Karpas-422 (cell line): ENCODE measurements around the gene HDAC9. TPM values are rescaled to one million over a fixed set of nuclear protein-coding genes. Genes with fewer than 3 reads are reported as not detected.
A peak's percentile ranks its signal among the peaks of the same experiment; 100 is the strongest.

Experiments
- DNase-seq: peaks from one replicate; pipeline ENCODE4 v3.0.0-alpha.2; 2015
- H2AFZ ChIP-seq: fragments of 200-600 bp; sonication (generic); 2 replicates; pipeline ENCODE4 v1.6.1; 2014; ENCODE audit warnings: antibody characterized with exemption, low read length, mixed read lengths
- H3K27ac ChIP-seq: fragments of 200-600 bp; sonication (generic); 2 replicates; pipeline ENCODE4 v1.5.1; 2014; ENCODE audit warnings: mild to moderate bottlenecking, low read length, moderate library complexity
- H3K27me3 ChIP-seq: fragments of 200-600 bp; sonication (generic); 2 replicates; pipeline ENCODE4 v1.6.1; 2014; ENCODE audit warnings: low read length, mixed read lengths
- H3K36me3 ChIP-seq: fragments of 200-600 bp; sonication (generic); 2 replicates; pipeline ENCODE4 v1.6.1; 2014; ENCODE audit warnings: low read length, mixed read lengths; ENCODE audit not compliant: insufficient read depth
- H3K4me1 ChIP-seq: fragments of 200-600 bp; sonication (generic); 2 replicates; pipeline ENCODE4 v1.6.1; 2014; ENCODE audit warnings: mild to moderate bottlenecking, low read length, mixed read lengths
- H3K4me2 ChIP-seq: fragments of 200-600 bp; sonication (generic); 2 replicates; pipeline ENCODE4 v1.6.1; 2014; ENCODE audit warnings: low read length, low read depth, mild to moderate bottlenecking; ENCODE audit not compliant: poor library complexity, severe bottlenecking
- H3K4me3 ChIP-seq: fragments of 200-600 bp; sonication (generic); 2 replicates; pipeline ENCODE4 v1.5.1; 2014; ENCODE audit warnings: mild to moderate bottlenecking, antibody characterized with exemption, low read length, mixed read lengths
- H3K79me2 ChIP-seq: fragments of 200-600 bp; sonication (generic); 2 replicates; pipeline ENCODE4 v1.6.1; 2014; ENCODE audit warnings: mild to moderate bottlenecking, low read length, mixed read lengths
- H3K9ac ChIP-seq: fragments of 200-600 bp; sonication (generic); 2 replicates; pipeline ENCODE4 v1.6.0; 2014; ENCODE audit warnings: low read length
- H3K9me2 ChIP-seq: fragments of 200-600 bp; sonication (generic), shearing (Covaris generic); replicated peaks from 2 replicates; pipeline ENCODE4 v1.6.0; 2014; ENCODE audit warnings: mild to moderate bottlenecking, low read length, moderate library complexity; ENCODE audit not compliant: insufficient read depth
- H3K9me3 ChIP-seq: fragments of 300-700, 200-600 bp; sonication (generic); 2 replicates; pipeline ENCODE4 v1.6.1; 2014; ENCODE audit warnings: low read length, mixed read lengths
- H4K20me1 ChIP-seq: fragments of 200-600 bp; sonication (generic); 2 replicates; pipeline ENCODE4 v1.6.1; 2014; ENCODE audit warnings: mild to moderate bottlenecking, antibody characterized with exemption, low read length, low read depth; ENCODE audit not compliant: insufficient read depth
- total RNA-seq: library from RNA; depleted of rRNA; stranded (reverse); fragments of >200 nt; shearing (Covaris generic); gene quantifications from 2 replicates; pipeline ENCODE4 v1.2.3, GENCODE V29; 2014; ENCODE audit warnings: low replicate concordance

The HDAC9 gene
- total RNA-seq, 1 experiment from 2014 or later = 5.2 TPM

DNA sequence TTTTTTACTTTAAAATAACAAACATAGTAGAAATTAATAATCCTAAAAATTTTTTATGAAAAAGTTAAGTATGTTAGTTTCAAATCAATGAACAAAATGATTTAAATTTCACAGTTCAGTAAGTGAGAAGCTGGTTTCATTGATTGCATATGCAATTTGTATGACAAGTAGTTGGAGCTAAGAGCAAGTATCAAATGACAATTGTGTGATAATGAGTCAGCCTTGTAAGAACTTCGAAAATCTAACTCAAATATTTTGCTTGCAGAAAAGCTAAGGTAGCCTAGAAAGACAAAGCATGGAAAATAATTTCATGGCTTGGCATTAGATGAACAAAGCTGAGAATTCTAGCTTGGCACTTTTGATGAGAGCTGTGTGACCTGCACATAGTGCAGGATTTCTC, 111.5 kb downstream of the HDAC9 start:
- H3K4me1 ChIP-seq = peaks cover 7% of the 10 kb centered on the region; the same call in 1 of the 2 replicates
- no peak overlapping the region for H3K9ac ChIP-seq
- H3K4me2 ChIP-seq = no peak overlapping the region
- peaks cover 6% of the 10 kb centered on the region; the same call in 1 of the 2 replicates for H3K9me3 ChIP-seq
- DNase-seq = no peak
- no peak overlapping the region for H3K27ac ChIP-seq
- H3K79me2 ChIP-seq = no peaks in the 10 kb centered on the region
- H3K27me3 ChIP-seq = no peaks in the 10 kb centered on the region
- no peak overlapping the region for H3K4me3 ChIP-seq
- H4K20me1 ChIP-seq = no peaks in the 10 kb centered on the region
- H3K9me2 ChIP-seq = no peaks in the 10 kb centered on the region
- H2AFZ ChIP-seq = no peak overlapping the region
- H3K36me3 ChIP-seq = no peaks in the 10 kb centered on the region

DNA sequence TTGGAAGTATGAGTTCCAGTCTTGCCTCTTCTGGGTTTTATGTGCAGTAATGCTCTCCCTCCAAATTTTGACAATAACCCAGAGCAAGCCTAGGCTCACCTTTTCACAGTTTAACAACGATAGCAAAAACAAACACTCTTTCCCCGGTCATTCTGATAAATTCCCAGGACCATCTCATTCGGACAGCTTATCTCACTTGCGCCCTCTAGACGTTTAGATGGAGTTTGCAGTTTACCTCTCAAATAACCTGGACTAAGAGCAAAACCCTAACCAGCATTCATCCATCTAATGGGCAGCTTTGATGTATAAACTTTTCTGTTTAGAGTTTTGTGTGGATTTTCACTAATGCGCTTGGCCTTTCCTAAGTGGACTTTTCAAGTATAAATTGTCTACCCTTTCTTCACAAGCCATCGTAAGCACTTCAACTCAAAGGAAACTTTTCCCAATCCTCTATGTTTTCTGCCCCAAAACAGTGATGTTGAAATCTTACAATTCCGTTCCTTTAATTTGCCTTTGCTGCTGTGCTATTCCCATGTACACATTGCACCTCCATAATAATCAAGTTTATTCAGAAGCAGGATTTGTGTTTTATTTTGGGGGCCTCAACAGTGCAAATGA, 114.9 kb downstream of the HDAC9 start:
- Histone ChIP-seq H3K9me2 (no peaks in the 10 kb centered on the region), H4K20me1 (no peaks in the 10 kb centered on the region), H3K4me1 (peaks cover 7% of the 10 kb centered on the region; the same call in 1 of the 2 replicates), H3K4me2 (no peak overlapping the region), H3K36me3 (no peaks in the 10 kb centered on the region), H3K9ac (no peak overlapping the region), H3K9me3 (no peaks in the 10 kb centered on the region; the same call in 1 of the 2 replicates), H3K27me3 (no peaks in the 10 kb centered on the region), H2AFZ (peak overlapping the region; percentile 59; the same call in 1 of the 2 replicates), H3K27ac (no peak overlapping the region), H3K79me2 (no peaks in the 10 kb centered on the region), H3K4me3 (no peak overlapping the region)
- DNase-seq = peak; percentile 76

- Histone ChIP-seq H3K4me2 (no peak overlapping the region), H4K20me1 (no peaks in the 10 kb centered on the region), H3K9ac (no peak overlapping the region), H3K4me1 (peaks cover 16% of the 10 kb centered on the region), H3K9me3 (no peaks in the 10 kb centered on the region), H2AFZ (no peak overlapping the region), H3K27me3 (no peaks in the 10 kb centered on the region), H3K27ac (no peak overlapping the region), H3K36me3 (no peaks in the 10 kb centered on the region), H3K4me3 (no peak overlapping the region), H3K79me2 (no peaks in the 10 kb centered on the region), H3K9me2 (no peaks in the 10 kb centered on the region)
- DNase-seq = no peak
These were observed 119.3 kb downstream of the HDAC9 start for GRCh38 chr7:18614841-18615240.

DNA sequence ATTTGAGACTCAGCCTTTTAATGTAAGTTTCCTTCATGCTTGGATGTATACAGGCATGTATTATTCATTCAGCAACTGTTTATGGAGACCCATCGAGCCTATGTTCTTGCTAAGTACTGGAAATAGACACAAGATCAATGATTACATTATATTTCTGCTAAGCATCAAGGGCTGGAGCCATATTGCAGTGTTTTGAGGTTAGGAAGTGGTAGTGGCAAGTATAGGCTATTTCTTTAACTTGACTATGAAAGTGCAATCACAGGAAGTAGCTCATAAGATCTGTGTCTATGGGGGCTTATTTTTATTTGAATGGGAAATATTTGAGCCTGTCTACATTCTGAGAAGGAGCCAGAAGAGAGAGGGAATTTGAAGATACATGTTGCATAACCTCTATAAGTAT, 123.8 kb downstream of the HDAC9 start:
- H4K20me1 ChIP-seq = no peaks in the 10 kb centered on the region
- peak overlapping the region; percentile 55 for H3K4me2 ChIP-seq
- H3K36me3 ChIP-seq = no peaks in the 10 kb centered on the region
- no peak overlapping the region for H3K9ac ChIP-seq
- no peaks in the 10 kb centered on the region for H3K9me2 ChIP-seq
- H3K4me1 ChIP-seq = peaks cover 37% of the 10 kb centered on the region
- no peaks in the 10 kb centered on the region for H3K9me3 ChIP-seq
- DNase-seq = peak; percentile 59
- no peaks in the 10 kb centered on the region for H3K79me2 ChIP-seq
- H3K27ac ChIP-seq = no peak overlapping the region; the same call in 1 of the 2 replicates
- no peaks in the 10 kb centered on the region for H3K27me3 ChIP-seq
- H3K4me3 ChIP-seq = no peak overlapping the region
- H2AFZ ChIP-seq = peak overlapping the region; percentile 47

DNA sequence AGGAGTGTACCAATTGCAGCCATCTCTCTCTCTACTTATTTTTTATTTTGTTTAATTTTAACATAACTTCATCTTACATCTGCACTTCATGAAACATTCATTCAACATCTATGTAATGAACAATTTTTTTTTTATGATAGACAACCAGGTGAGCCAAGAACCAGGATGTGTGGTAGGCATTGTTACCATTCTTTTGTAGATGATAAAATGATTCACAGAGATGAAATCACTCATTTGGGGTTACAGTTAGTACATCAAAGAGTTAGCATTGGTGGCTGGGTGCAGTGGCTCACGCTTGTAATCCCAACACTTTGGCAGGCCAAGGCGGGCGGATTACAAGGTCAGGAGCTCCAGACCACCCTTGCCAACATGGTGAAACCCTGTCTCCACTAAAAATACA, 127.8 kb downstream of the HDAC9 start:
- H3K4me3 ChIP-seq = no peak overlapping the region; the same call in 1 of the 2 replicates
- H3K27ac ChIP-seq = peak overlapping the region; percentile 90
- H3K9ac ChIP-seq = no peak overlapping the region
- no peaks in the 10 kb centered on the region for H3K79me2 ChIP-seq
- H3K4me1 ChIP-seq = peaks cover 75% of the 10 kb centered on the region
- H3K4me2 ChIP-seq = peak overlapping the region; percentile 67
- no peaks in the 10 kb centered on the region for H3K9me3 ChIP-seq
- DNase-seq = no peak
- no peak overlapping the region for H2AFZ ChIP-seq
- no peaks in the 10 kb centered on the region for H4K20me1 ChIP-seq
- H3K9me2 ChIP-seq = no peaks in the 10 kb centered on the region
- no peaks in the 10 kb centered on the region for H3K36me3 ChIP-seq
- H3K27me3 ChIP-seq = no peaks in the 10 kb centered on the region

DNA sequence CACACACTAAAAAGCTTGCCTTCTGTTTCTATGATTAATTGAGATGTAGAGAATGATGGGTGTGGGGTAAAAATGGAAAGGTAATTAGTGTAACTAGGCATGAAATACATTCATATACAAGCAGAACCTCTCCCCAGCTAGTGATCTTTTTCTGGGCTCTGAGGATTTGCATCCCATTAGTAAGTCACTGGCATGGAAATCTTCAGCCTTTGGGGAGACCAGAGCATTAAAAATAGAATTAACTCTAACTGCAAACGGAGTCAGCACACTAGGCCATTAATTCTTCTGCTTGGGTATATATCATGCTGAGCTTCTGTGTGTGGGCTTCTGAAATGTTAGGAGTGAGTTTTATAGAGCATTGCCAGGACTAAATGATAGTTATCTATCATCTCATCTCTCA, 128.9 kb downstream of the HDAC9 start:
- Histone ChIP-seq H3K4me1 (peaks cover 77% of the 10 kb centered on the region), H3K36me3 (no peaks in the 10 kb centered on the region), H2AFZ (no peak overlapping the region; the same call in 1 of the 2 replicates), H3K9me2 (no peaks in the 10 kb centered on the region), H3K9me3 (no peaks in the 10 kb centered on the region), H3K9ac (peak overlapping the region; percentile 25; the same call in 1 of the 2 replicates), H3K27ac (peak overlapping the region; percentile 90), H4K20me1 (no peaks in the 10 kb centered on the region), H3K4me2 (peak overlapping the region; percentile 67), H3K4me3 (peak overlapping the region; percentile 22), H3K27me3 (no peaks in the 10 kb centered on the region), H3K79me2 (no peaks in the 10 kb centered on the region)
- DNase-seq = peak; percentile 96

- no peaks in the 10 kb centered on the region for H3K36me3 ChIP-seq
- H3K4me1 ChIP-seq = peaks cover 69% of the 10 kb centered on the region
- H3K9me2 ChIP-seq = no peaks in the 10 kb centered on the region
- H3K27me3 ChIP-seq = no peaks in the 10 kb centered on the region
- no peak overlapping the region for H3K4me3 ChIP-seq
- DNase-seq = no peak
- H3K27ac ChIP-seq = no peak overlapping the region
- no peaks in the 10 kb centered on the region for H4K20me1 ChIP-seq
- H3K9me3 ChIP-seq = no peaks in the 10 kb centered on the region
- H3K4me2 ChIP-seq = peak overlapping the region; percentile 9
- no peaks in the 10 kb centered on the region for H3K79me2 ChIP-seq
- no peak overlapping the region for H2AFZ ChIP-seq
- no peak overlapping the region for H3K9ac ChIP-seq
These were observed 130.5 kb downstream of the HDAC9 start for GRCh38 chr7:18626086-18626485.

GRCh38 chr7:18626717-18627116, 131.2 kb downstream of the HDAC9 start:
- Histone ChIP-seq H3K4me1 (peaks cover 68% of the 10 kb centered on the region), H3K27me3 (no peaks in the 10 kb centered on the region), H2AFZ (no peak overlapping the region; the same call in 1 of the 2 replicates), H3K9ac (no peak overlapping the region), H4K20me1 (no peaks in the 10 kb centered on the region), H3K79me2 (no peaks in the 10 kb centered on the region), H3K27ac (no peak overlapping the region), H3K9me3 (no peaks in the 10 kb centered on the region), H3K36me3 (no peaks in the 10 kb centered on the region), H3K9me2 (no peaks in the 10 kb centered on the region), H3K4me3 (no peak overlapping the region), H3K4me2 (no peak overlapping the region)
- DNase-seq = no peak
